HEK293 (cell line): ENCODE measurements around the gene CTSZ.

Source experiments
- CTCF ChIA-PET: fragments of 350-600 bp; formaldehyde crosslinking; extraction: SDS; loops from one replicate; lab custom pipeline; 2021; ENCODE audit warnings: antibody characterized with exemption; lab: Yijun Ruan, JAX
- POLR2A ChIA-PET: fragments of 300-600 bp; formaldehyde crosslinking; extraction: SDS; loops from one replicate; lab custom pipeline; 2020; ENCODE audit warnings: antibody characterized with exemption, inconsistent platforms; lab: Yijun Ruan, JAX
- H3K27ac ChIP-seq: fragments of 200-500 bp; sonication (Bioruptor generic); 2 replicates; pipeline ENCODE4 v1.5.1; 2014; ENCODE audit warnings: low read depth, low read length, control low read depth, inconsistent platforms; ENCODE audit errors: extremely low read depth
- H3K36me3 ChIP-seq, 2 experiments: fragments of 200-500 bp in 1 of 2; sonication (Bioruptor generic) in 1 of 2; 1 replicate in 1 of 2; 2 replicates in 1 of 2; pipeline ENCODE4 v1.5.1; 2014 to 2017; ENCODE audit warnings: inconsistent platforms in 2 of 2, low read length in 2 of 2; ENCODE audit not compliant: control insufficient read depth in 2 of 2, insufficient read depth in 1 of 2
- H3K4me1 ChIP-seq: fragments of 200-500 bp; sonication (Bioruptor generic); 2 replicates; pipeline ENCODE4 v1.5.1; 2014; ENCODE audit warnings: mild to moderate bottlenecking, low read length, inconsistent platforms; ENCODE audit not compliant: control insufficient read depth, insufficient read depth
- H3K4me3 ChIP-seq: 2 replicates; pipeline ENCODE4 v1.5.1; 2011; ENCODE audit warnings: low read depth, mild to moderate bottlenecking, control low read depth, low read length, moderate library complexity
- H3K9me3 ChIP-seq: fragments of 200-500 bp; sonication (Bioruptor generic); 2 replicates; pipeline ENCODE4 v1.5.1; 2014; ENCODE audit warnings: low read depth, low read length, inconsistent platforms; ENCODE audit not compliant: control insufficient read depth, insufficient read depth
- FEZF1 ChIP-seq: fragments of 450-650 bp; formaldehyde crosslinking; IDR thresholded peaks from 2 replicates; pipeline ENCODE4 v1.5.1; 2016; ENCODE audit warnings: missing biosample characterization, missing genetic modification characterization
- KLF16 ChIP-seq: fragments of 450-650 bp; formaldehyde crosslinking; IDR thresholded peaks from 2 replicates; pipeline ENCODE4 v1.5.1; 2017; ENCODE audit warnings: missing biosample characterization, missing genetic modification characterization
- PRDM1 ChIP-seq: fragments of 450-650 bp; formaldehyde crosslinking; IDR thresholded peaks from 2 replicates; pipeline ENCODE4; 2016; ENCODE audit warnings: missing biosample characterization, missing genetic modification characterization
- REPIN1 ChIP-seq: fragments of 450-650 bp; formaldehyde crosslinking; IDR thresholded peaks from 2 replicates; pipeline ENCODE4 v1.5.1; 2017; ENCODE audit warnings: missing biosample characterization, missing genetic modification characterization, low read depth
- SP7 ChIP-seq: fragments of 450-650 bp; formaldehyde crosslinking; IDR thresholded peaks from 2 replicates; pipeline ENCODE4 v1.5.1; 2016; ENCODE audit warnings: missing biosample characterization, missing genetic modification characterization
- ZBTB21 ChIP-seq: fragments of 450-650 bp; formaldehyde crosslinking; IDR thresholded peaks from 2 replicates; pipeline ENCODE4 v1.5.1; 2017; ENCODE audit warnings: missing biosample characterization, missing genetic modification characterization
- ZFP41 ChIP-seq: fragments of 450-650 bp; formaldehyde crosslinking; IDR thresholded peaks from 2 replicates; pipeline ENCODE4 v1.5.1; 2016; ENCODE audit warnings: missing biosample characterization, missing genetic modification characterization, borderline replicate concordance
- ZNF132 ChIP-seq: fragments of 450-650 bp; formaldehyde crosslinking; IDR thresholded peaks from 2 replicates; pipeline ENCODE4 v1.5.1; 2017; ENCODE audit warnings: missing biosample characterization, missing genetic modification characterization, borderline replicate concordance
- ZNF184 ChIP-seq: fragments of 450-650 bp; IDR thresholded peaks from 2 replicates; pipeline ENCODE4 v1.5.1; 2018; ENCODE audit warnings: missing biosample characterization, mild to moderate bottlenecking, missing genetic modification characterization
- ZNF501 ChIP-seq: fragments of 450-650 bp; formaldehyde crosslinking; IDR thresholded peaks from 2 replicates; pipeline ENCODE4 v1.5.1; 2016; ENCODE audit warnings: missing biosample characterization, missing genetic modification characterization
- ZNF514 ChIP-seq: fragments of 450-650 bp; formaldehyde crosslinking; IDR thresholded peaks from 2 replicates; pipeline ENCODE4 v1.5.1; 2016; ENCODE audit warnings: missing biosample characterization, missing genetic modification characterization
- ZNF596 ChIP-seq: fragments of 450-650 bp; IDR thresholded peaks from 2 replicates; pipeline ENCODE4 v1.5.0; 2018; ENCODE audit warnings: missing biosample characterization, mild to moderate bottlenecking, missing genetic modification characterization, moderate library complexity
- ZNF76 ChIP-seq: fragments of 450-650 bp; formaldehyde crosslinking; IDR thresholded peaks from 2 replicates; pipeline ENCODE4; 2016; ENCODE audit warnings: low read depth, missing biosample characterization, missing genetic modification characterization, borderline replicate concordance
- ZNF785 ChIP-seq: fragments of 450-650 bp; formaldehyde crosslinking; IDR thresholded peaks from 2 replicates; pipeline ENCODE4 v1.5.1; 2016; ENCODE audit warnings: missing biosample characterization, missing genetic modification characterization
- ZSCAN16 ChIP-seq: fragments of 450-650 bp; formaldehyde crosslinking; IDR thresholded peaks from 2 replicates; pipeline ENCODE4 v1.5.1; 2016; ENCODE audit warnings: missing biosample characterization, missing genetic modification characterization
- TF ChIP-seq, protein P1 (sequence below): fragments of 450-650 bp; formaldehyde crosslinking; conservative IDR thresholded peaks from 2 replicates; pipeline ENCODE4 v1.5.1; 2016; ENCODE audit warnings: low read depth, missing biosample characterization, missing genetic modification characterization
- TF ChIP-seq, protein P2 (sequence below): fragments of 450-650 bp; formaldehyde crosslinking; IDR thresholded peaks from 2 replicates; pipeline ENCODE4 v1.5.1; 2017; ENCODE audit warnings: missing biosample characterization, missing genetic modification characterization

CTSZ gene

DNA sequence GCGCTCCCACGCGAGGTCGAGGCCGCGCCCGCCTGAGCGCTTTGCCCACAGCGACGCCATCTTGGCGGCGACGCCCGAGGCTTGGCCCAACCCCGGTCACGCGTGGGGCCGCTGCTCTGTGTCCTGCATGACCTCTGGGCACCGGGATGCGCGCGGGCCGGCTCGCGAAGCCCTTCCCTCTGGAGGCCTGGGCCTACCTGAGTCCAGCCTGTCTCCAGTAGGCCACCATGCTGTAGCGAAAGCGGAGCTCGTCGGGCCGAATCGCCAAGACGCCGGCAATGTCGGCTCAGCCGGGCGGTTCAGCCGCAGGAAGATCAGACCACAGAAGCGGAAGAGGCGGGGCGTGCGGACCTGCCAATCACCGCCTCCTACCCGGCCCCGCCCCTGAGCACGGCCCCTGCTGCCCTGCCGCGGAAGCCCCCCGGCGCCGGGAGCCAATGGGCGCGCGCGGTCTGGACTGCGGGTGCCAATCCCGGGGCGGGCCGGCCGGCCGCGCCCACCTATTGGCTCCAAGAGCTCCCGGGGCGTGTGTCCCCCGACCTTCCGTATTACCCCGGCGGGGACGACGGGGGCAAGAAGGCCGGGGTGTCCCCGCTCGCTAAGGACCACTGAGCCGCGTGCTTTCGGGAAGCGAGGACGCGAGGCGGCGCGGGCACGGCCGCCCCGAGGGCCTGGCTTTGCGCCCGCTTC is 25.1 kb upstream of the CTSZ start, which contains the start of gene ATP5F1E (continued):
- TF ChIP-seq ZSCAN16 (tag by site-specific recombination) (peak; percentile 39; the same call in 1 of the 2 replicates), REPIN1 (tag by site-specific recombination) (no peak), ZNF76 (peak; percentile 85), KLF16 (peak; percentile 44; the same call in 1 of the 2 replicates), ZNF501 (tag by site-specific recombination) (peak; percentile 75), SP7 (tag by site-specific recombination) (peak; percentile 51)
- TF ChIP-seq, all 188 proteins: peak for 47

- TF ChIP-seq PRDM1 (tag by site-specific recombination), result peak; percentile 41; the same call in 1 of the 2 replicates
- no peak for TF ChIP-seq ZNF132 (tag by site-specific recombination)
- TF ChIP-seq, protein P1, sequence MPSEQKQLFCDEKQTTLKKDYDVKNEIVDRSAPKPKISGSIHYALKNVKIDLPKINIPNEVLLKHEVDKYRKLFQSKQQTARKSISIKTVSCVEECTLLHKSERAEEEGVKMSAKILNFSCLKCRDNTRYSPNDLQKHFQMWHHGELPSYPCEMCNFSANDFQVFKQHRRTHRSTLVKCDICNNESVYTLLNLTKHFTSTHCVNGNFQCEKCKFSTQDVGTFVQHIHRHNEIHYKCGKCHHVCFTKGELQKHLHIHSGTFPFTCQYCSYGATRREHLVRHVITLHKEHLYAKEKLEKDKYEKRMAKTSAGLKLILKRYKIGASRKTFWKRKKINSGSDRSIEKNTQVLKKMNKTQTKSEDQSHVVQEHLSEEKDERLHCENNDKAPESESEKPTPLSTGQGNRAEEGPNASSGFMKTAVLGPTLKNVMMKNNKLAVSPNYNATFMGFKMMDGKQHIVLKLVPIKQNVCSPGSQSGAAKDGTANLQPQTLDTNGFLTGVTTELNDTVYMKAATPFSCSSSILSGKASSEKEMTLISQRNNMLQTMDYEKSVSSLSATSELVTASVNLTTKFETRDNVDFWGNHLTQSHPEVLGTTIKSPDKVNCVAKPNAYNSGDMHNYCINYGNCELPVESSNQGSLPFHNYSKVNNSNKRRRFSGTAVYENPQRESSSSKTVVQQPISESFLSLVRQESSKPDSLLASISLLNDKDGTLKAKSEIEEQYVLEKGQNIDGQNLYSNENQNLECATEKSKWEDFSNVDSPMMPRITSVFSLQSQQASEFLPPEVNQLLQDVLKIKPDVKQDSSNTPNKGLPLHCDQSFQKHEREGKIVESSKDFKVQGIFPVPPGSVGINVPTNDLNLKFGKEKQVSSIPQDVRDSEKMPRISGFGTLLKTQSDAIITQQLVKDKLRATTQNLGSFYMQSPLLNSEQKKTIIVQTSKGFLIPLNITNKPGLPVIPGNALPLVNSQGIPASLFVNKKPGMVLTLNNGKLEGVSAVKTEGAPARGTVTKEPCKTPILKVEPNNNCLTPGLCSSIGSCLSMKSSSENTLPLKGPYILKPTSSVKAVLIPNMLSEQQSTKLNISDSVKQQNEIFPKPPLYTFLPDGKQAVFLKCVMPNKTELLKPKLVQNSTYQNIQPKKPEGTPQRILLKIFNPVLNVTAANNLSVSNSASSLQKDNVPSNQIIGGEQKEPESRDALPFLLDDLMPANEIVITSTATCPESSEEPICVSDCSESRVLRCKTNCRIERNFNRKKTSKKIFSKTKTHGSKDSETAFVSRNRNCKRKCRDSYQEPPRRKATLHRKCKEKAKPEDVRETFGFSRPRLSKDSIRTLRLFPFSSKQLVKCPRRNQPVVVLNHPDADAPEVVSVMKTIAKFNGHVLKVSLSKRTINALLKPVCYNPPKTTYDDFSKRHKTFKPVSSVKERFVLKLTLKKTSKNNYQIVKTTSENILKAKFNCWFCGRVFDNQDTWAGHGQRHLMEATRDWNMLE (tag by site-specific recombination), result no peak
- TF ChIP-seq, protein P2, sequence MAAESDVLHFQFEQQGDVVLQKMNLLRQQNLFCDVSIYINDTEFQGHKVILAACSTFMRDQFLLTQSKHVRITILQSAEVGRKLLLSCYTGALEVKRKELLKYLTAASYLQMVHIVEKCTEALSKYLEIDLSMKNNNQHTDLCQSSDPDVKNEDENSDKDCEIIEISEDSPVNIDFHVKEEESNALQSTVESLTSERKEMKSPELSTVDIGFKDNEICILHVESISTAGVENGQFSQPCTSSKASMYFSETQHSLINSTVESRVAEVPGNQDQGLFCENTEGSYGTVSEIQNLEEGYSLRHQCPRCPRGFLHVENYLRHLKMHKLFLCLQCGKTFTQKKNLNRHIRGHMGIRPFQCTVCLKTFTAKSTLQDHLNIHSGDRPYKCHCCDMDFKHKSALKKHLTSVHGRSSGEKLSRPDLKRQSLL, result peak; percentile 32
- no peak for TF ChIP-seq ZBTB21
- H3K9me3 ChIP-seq, result no peaks in the 10 kb centered on the region
- H3K4me3 ChIP-seq, result peak overlapping the region; percentile 95
- H3K4me1 ChIP-seq, result peaks cover 7% of the 10 kb centered on the region; the same call in 1 of the 2 replicates
- ChIA-PET CTCF (interaction anchor here (0.5 to 1.1 kb wide), 3 partner anchors 26 to 424 kb away, joined by 3 read pairs; no protein-coding TSS in a partner anchor), POLR2A (interaction anchor here (0.9 to 2.2 kb wide), 16 partner anchors 8 to 380 kb away, joined by 3 to 28 read pairs (median 7); partner anchors contain the start of genes NELFCD, PRELID3B, STX16 and TUBB1)
- peak overlapping the region; percentile 91 for H3K27ac ChIP-seq
- peaks cover 10 to 77% of the 10 kb centered on the region in 2 experiments for H3K36me3 ChIP-seq
These were observed 24.5 kb upstream of the CTSZ start for GRCh38 chr20:59031564-59032022.

- TF ChIP-seq ZNF184 (tag by site-specific recombination), result no peak
- TF ChIP-seq ZNF785, result no peak
- TF ChIP-seq ZFP41 (tag by site-specific recombination), result no peak
- no peak for TF ChIP-seq ZNF514 (tag by site-specific recombination)
- TF ChIP-seq ZNF596 (tag by site-specific recombination), result no peak
- TF ChIP-seq FEZF1 (tag by site-specific recombination), result no peak
- peaks cover 7% of the 10 kb centered on the region; the same call in 1 of the 2 replicates for H3K4me1 ChIP-seq
- H3K4me3 ChIP-seq, result peak overlapping the region; percentile 95
- H3K36me3 ChIP-seq, result peaks cover 9 to 77% of the 10 kb centered on the region in 2 experiments
- H3K27ac ChIP-seq, result no peak overlapping the region
- CTCF ChIA-PET, result interaction anchor here (0.9 to 1.1 kb wide), 2 partner anchors 163 to 425 kb away, joined by 3 read pairs; no protein-coding TSS in a partner anchor
- POLR2A ChIA-PET, result interaction anchor here (1.5 to 2.2 kb wide), 6 partner anchors 11 to 380 kb away, joined by 6 to 28 read pairs (median 10); partner anchors contain the start of genes PRELID3B, STX16 and TUBB1
- H3K9me3 ChIP-seq, result no peaks in the 10 kb centered on the region
These were observed 24.0 kb upstream of the CTSZ start for GRCh38 chr20:59030911-59031563.
